ENCODE data around the gene EIF3A. TPM values are rescaled to one million over a fixed set of nuclear protein-coding genes. Genes with fewer than 3 reads are reported as not detected.

The EIF3A gene
- polyA plus RNA-seq, 1 experiment, result 55.7 TPM

- ChIA-PET CTCF (no interaction called here), POLR2A (no interaction called here)
- DNase-seq (ENCODE audit: low read depth, low spot score), result no peak
- no peaks in the 10 kb centered on the region for H3K9me3 ChIP-seq (ENCODE audit: control insufficient read depth, insufficient read depth, low read length)
- no peak for TF ChIP-seq CTCF (IDR thresholded peaks at IDR 0.05; ENCODE audit: low read depth, low read length)
- no peaks in the 10 kb centered on the region for H3K27me3 ChIP-seq (ENCODE audit: control insufficient read depth, insufficient read depth, low read length)
- H3K27ac ChIP-seq (ENCODE audit: low read depth, low read length), result no peak overlapping the region
- H3K4me3 ChIP-seq (ENCODE audit: low read depth, low read length), result no peak overlapping the region
Measured at GRCh38 chr10:119060107-119060506, 20.5 kb downstream of the EIF3A start.

GRCh38 chr10:119059557-119059956 is 21.1 kb downstream of the EIF3A start:
- Histone ChIP-seq H3K9me3 (ENCODE audit: control insufficient read depth, insufficient read depth, low read length) (no peaks in the 10 kb centered on the region; the same call in 1 of the 2 replicates), H3K4me3 (ENCODE audit: low read depth, low read length) (no peak overlapping the region), H3K27ac (ENCODE audit: low read depth, low read length) (no peak overlapping the region), H3K27me3 (ENCODE audit: control insufficient read depth, insufficient read depth, low read length) (no peaks in the 10 kb centered on the region)
- no peak for DNase-seq (ENCODE audit: low read depth, low spot score)
- ChIA-PET CTCF (no interaction called here), POLR2A (no interaction called here)
- TF ChIP-seq CTCF (IDR thresholded peaks at IDR 0.05; ENCODE audit: low read depth, low read length), result no peak

- Histone ChIP-seq H3K4me3 (ENCODE audit: low read depth, low read length) (no peak overlapping the region), H3K27ac (ENCODE audit: low read depth, low read length) (no peak overlapping the region), H3K27me3 (ENCODE audit: control insufficient read depth, insufficient read depth, low read length) (no peaks in the 10 kb centered on the region), H3K9me3 (ENCODE audit: control insufficient read depth, insufficient read depth, low read length) (no peaks in the 10 kb centered on the region; the same call in 1 of the 2 replicates)
- CTCF ChIA-PET, result no interaction called here
- POLR2A ChIA-PET, result no interaction called here
- no peak for DNase-seq (ENCODE audit: low read depth, low spot score)
- no peak for TF ChIP-seq CTCF (IDR thresholded peaks at IDR 0.05; ENCODE audit: low read depth, low read length)
Measured at GRCh38 chr10:119058010-119058409, 22.6 kb downstream of the EIF3A start.

GRCh38 chr10:119055472-119055871 is 25.1 kb downstream of the EIF3A start:
- POLR2A ChIA-PET, result no interaction called here
- no peaks in the 10 kb centered on the region; the same call in 1 of the 2 replicates for H3K9me3 ChIP-seq (ENCODE audit: control insufficient read depth, insufficient read depth, low read length)
- no peak for DNase-seq (ENCODE audit: low read depth, low spot score)
- no peak overlapping the region for H3K27ac ChIP-seq (ENCODE audit: low read depth, low read length)
- no peak for TF ChIP-seq CTCF (IDR thresholded peaks at IDR 0.05; ENCODE audit: low read depth, low read length)
- no peaks in the 10 kb centered on the region for H3K27me3 ChIP-seq (ENCODE audit: control insufficient read depth, insufficient read depth, low read length)
- CTCF ChIA-PET, result no interaction called here
- no peak overlapping the region for H3K4me3 ChIP-seq (ENCODE audit: low read depth, low read length)

GRCh38 chr10:119051775-119052174 is 28.8 kb downstream of the EIF3A start:
- POLR2A ChIA-PET, result no interaction called here

More at GRCh38 chr10:119051775-119052174, 28.8 kb downstream of the EIF3A start:
- CTCF ChIA-PET, result no interaction called here
- DNase-seq (ENCODE audit: low read depth, low spot score), result no peak
- Histone ChIP-seq H3K27ac (ENCODE audit: low read depth, low read length) (no peak overlapping the region), H3K27me3 (ENCODE audit: control insufficient read depth, insufficient read depth, low read length) (no peaks in the 10 kb centered on the region), H3K9me3 (ENCODE audit: control insufficient read depth, insufficient read depth, low read length) (no peaks in the 10 kb centered on the region; the same call in 1 of the 2 replicates), H3K4me3 (ENCODE audit: low read depth, low read length) (no peak overlapping the region)
- TF ChIP-seq CTCF (IDR thresholded peaks at IDR 0.05; ENCODE audit: low read depth, low read length), result no peak

Measured in AG04450 (cell line).